Prostate gland (tissue), 2 donors: ENCODE results near the gene WNT11. TPM values are rescaled to one million over a fixed set of nuclear protein-coding genes. Genes with fewer than 3 reads are reported as not detected.

Experiments
- DNase-seq: peaks from one replicate; pipeline ENCODE4 v3.0.0-alpha.2; 2019; ENCODE audit warnings: low spot score
- H3K27ac ChIP-seq, 2 donors: fragments of 200-600 bp; sonication (generic); 2 replicates each; pipeline ENCODE4 v1.5.1; 2017 to 2019
- H3K27me3 ChIP-seq: fragments of 200-600 bp; sonication (generic); replicated peaks from 2 replicates; pipeline ENCODE4 v1.5.1; 2019; ENCODE audit not compliant: insufficient read depth
- H3K36me3 ChIP-seq, 2 donors: fragments of 200-600 bp; sonication (generic); 1 replicate in 1 of 2; 2 replicates in 1 of 2; pipeline versions ENCODE4 v1.5.1 to v1.8.1; 2017 to 2019
- H3K4me1 ChIP-seq: fragments of 200-600 bp; sonication (generic); replicated peaks from 2 replicates; pipeline ENCODE4 v1.5.1; 2019
- H3K4me3 ChIP-seq, 2 donors: fragments of 200-600 bp; sonication (generic); 2 replicates each; pipeline ENCODE4 v1.5.1; 2017 to 2019
- H3K9me3 ChIP-seq: fragments of 200-600 bp; sonication (generic); 2 replicates; pipeline ENCODE4 v1.5.1; 2017
- POLR2A ChIP-seq: fragments of 450-650 bp; IDR thresholded peaks from one replicate; pipeline ENCODE4 v1.6.1; 2016; ENCODE audit warnings: antibody characterized with exemption, mild to moderate bottlenecking
- POLR2AphosphoS5 ChIP-seq: sonication (generic); formaldehyde crosslinking; IDR thresholded peaks from one replicate; pipeline ENCODE4 v1.6.1; 2017; ENCODE audit warnings: antibody characterized with exemption
- WGBS: methylation state at CpG from one replicate; pipeline ENCODE4 v1.1.5; 2018; 5-methylcytosine and 5-hydroxymethylcytosine counted together
- intact Hi-C: fragments of 100-400 bp; cut with DNase I; formaldehyde crosslinking; loops from one replicate; pipeline ENCODE4 v1.14.2; 2022
- total RNA-seq, 2 donors: library from RNA; depleted of rRNA; stranded (reverse); fragments of >200 nt; gene quantifications; one replicate each; pipeline ENCODE4 v1.1.0, GENCODE V29; 2016
- TF ChIP-seq, protein P1 (sequence below), 4 experiments: fragments of 200-600 bp in 2 of 4; fragments of 450-650 bp in 2 of 4; sonication (generic) in 2 of 4; IDR thresholded peaks; 1 replicate in 3 of 4; 2 replicates in 1 of 4; pipeline ENCODE4 v1.5.1; 2016 to 2019; ENCODE audit warnings: antibody characterized with exemption in 4 of 4, mild to moderate bottlenecking in 2 of 4, moderate library complexity in 2 of 4

WNT11 gene
- total RNA-seq, 2 donors from 2014 or later = 4.1 to 9.3 TPM

DNA sequence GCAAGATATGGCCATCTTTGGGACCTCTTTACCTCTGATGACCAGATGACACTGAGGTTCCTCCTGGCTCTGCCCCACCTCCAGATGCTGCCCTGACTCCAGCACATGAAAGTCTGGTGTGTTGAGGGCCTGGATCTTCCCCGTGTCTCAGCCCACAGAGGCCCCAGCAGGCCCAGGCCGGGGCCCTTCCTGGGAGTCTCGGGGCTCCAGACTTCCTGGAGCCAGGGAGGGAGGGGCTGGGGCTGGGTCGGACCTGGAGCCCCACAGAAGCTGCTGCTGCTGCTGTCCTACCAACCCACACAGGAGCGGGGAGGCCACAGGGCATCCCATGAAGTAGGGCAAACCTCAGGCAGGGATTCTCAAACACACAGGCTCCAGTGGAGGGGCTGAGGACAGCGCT is 32.2 kb upstream of the WNT11 start:
- Histone ChIP-seq H3K9me3 (no peaks in the 10 kb centered on the region), H3K36me3 (no peaks in the 10 kb centered on the region), H3K27ac (no peak overlapping the region), H3K4me1 (no peaks in the 10 kb centered on the region), H3K27me3 (no peaks in the 10 kb centered on the region), H3K4me3 (no peak overlapping the region)
- intact Hi-C loops = loop anchor here (10.0 kb wide), 2 partner anchors 206 to 434 kb away; partner anchors contain the start of gene EMSY
- 71% methylated on average over 6 of the region's 6 CpGs for WGBS
- TF ChIP-seq, protein P1, sequence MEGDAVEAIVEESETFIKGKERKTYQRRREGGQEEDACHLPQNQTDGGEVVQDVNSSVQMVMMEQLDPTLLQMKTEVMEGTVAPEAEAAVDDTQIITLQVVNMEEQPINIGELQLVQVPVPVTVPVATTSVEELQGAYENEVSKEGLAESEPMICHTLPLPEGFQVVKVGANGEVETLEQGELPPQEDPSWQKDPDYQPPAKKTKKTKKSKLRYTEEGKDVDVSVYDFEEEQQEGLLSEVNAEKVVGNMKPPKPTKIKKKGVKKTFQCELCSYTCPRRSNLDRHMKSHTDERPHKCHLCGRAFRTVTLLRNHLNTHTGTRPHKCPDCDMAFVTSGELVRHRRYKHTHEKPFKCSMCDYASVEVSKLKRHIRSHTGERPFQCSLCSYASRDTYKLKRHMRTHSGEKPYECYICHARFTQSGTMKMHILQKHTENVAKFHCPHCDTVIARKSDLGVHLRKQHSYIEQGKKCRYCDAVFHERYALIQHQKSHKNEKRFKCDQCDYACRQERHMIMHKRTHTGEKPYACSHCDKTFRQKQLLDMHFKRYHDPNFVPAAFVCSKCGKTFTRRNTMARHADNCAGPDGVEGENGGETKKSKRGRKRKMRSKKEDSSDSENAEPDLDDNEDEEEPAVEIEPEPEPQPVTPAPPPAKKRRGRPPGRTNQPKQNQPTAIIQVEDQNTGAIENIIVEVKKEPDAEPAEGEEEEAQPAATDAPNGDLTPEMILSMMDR (IDR thresholded peaks at IDR 0.05) = no peak
- no peak for TF ChIP-seq POLR2AphosphoS5
- TF ChIP-seq POLR2A = no peak
- DNase-seq = no peak

DNA sequence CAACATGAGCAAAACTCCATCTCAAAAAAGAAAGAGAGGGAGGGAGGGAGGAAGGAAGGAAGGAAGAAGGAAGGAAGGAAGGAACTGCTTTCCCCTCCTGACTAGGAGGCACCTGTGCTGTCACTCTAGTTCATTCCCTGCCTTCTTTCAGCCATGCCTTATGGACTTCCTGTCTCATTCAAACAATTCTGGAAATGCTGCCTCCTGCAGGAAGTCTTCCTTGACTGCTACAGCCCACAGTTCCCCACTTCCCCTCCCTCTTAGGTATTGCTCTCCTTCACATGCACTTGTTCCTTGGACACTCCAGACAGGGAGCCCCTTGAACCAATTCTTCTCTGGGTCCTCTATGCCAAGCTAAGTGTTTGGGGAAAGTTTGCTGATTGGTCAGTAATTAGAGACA is 31.6 kb upstream of the WNT11 start:
- H3K27me3 ChIP-seq = no peaks in the 10 kb centered on the region
- no peak overlapping the region for H3K27ac ChIP-seq
- H3K4me3 ChIP-seq = no peak overlapping the region
- no peaks in the 10 kb centered on the region for H3K4me1 ChIP-seq
- TF ChIP-seq, protein P1 (IDR thresholded peaks at IDR 0.05) = no peak
- TF ChIP-seq POLR2A = no peak
- no peak for TF ChIP-seq POLR2AphosphoS5
- DNase-seq = no peak
- intact Hi-C loops = loop anchor here (2.0 to 10.0 kb wide), 3 partner anchors 29 to 433 kb away; partner anchors contain the start of gene EMSY
- H3K9me3 ChIP-seq = no peaks in the 10 kb centered on the region
- no peaks in the 10 kb centered on the region for H3K36me3 ChIP-seq

DNA sequence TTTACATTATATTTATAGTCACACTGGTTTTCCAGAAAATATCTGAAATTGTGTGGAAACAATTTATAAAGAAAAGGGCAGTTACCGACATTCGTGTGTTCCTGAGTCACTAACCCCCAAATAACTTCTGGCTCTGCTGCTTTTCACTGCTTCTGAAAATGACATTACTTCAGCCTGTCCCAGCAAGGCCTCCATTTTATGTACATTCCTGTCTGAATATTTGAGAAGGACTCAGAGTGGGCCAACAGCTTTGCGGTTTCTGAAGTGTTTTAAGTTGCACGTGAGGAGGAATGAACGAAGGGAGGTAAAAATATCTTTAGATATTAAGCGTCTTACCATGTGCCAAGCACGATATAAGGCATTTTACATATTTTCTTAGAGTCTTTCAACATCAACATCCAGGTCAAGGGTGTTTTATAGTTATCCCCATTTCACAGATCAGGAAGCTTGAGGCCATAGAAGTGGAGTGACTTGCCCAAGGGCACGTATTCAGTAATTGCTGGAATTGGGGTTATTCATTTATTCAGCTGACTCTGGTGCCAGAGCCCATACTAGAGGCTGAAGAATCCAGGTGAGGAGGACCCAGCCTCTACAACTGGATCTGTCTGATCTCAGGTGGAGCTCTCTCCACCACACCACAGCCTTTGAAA is 30.8 kb upstream of the WNT11 start:
- DNase-seq = no peak
- Histone ChIP-seq H3K4me3 (peak overlapping the region in 1 of 2 donors; percentile 47), H3K27me3 (no peaks in the 10 kb centered on the region), H3K4me1 (no peaks in the 10 kb centered on the region), H3K9me3 (no peaks in the 10 kb centered on the region), H3K36me3 (no peaks in the 10 kb centered on the region), H3K27ac (peak overlapping the region in 1 of 2 donors; percentile 81)
- intact Hi-C loops = loop anchor here (2.0 to 10.0 kb wide), 3 partner anchors 28 to 432 kb away; partner anchors contain the start of gene EMSY
- TF ChIP-seq POLR2AphosphoS5 = no peak
- no peak for TF ChIP-seq POLR2A
- TF ChIP-seq, protein P1 (IDR thresholded peaks at IDR 0.05) = no peak
- 62% methylated on average over 8 of the region's 8 CpGs for WGBS

DNA sequence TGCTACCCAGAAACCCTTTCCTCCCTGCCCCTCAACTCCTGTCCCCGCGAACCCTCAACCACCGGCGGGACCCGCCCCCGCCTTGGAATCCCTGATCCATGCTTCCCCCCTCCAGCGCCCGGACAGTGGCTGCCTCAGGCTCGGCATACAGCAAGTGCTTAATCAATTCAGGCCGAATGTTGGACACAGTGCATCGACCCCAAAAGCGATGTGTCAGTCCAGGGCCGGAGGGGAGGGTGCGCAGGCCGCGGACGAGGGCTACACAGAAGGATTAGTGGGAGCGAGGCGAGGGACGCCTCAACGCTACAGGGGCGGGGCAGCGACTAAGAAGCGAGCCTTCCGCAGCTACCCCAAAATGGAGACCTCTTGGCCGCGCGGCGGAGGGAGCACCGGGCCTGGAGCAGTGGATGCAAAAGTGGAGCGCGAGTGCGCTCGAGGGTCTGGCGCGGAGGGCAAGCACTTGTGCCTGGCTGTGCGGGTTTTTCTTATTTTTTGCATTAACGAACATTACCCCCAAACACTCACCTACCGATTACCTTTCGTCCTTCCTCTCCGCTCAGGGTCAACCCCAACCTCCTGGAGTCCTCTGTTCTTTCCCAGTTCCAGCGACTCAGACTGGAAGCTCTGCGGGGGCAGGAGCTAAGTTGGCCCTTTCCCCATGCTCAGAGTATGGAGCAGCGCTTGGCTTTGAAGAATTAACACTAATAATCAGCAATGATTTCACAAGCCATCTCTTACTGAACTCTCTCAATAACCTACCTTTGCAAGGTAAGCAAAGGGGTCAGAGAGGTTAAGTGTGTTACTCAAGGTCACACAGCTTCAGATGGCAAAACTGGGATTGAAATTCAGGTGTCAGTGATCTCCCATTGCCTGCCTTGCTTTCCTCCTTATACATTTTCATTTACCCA is 30.0 kb upstream of the WNT11 start:
- Histone ChIP-seq H3K27me3 (no peaks in the 10 kb centered on the region), H3K27ac (peak overlapping the region; percentile 80 to 81), H3K36me3 (no peaks in the 10 kb centered on the region), H3K4me3 (peak overlapping the region; percentile 47 to 77), H3K4me1 (no peaks in the 10 kb centered on the region), H3K9me3 (no peaks in the 10 kb centered on the region)
- intact Hi-C loops = loop anchor here (2.0 to 10.0 kb wide), 3 partner anchors 28 to 432 kb away; partner anchors contain the start of gene EMSY
- TF ChIP-seq, protein P1 (IDR thresholded peaks at IDR 0.05) = no peak
- peak; percentile 50 for DNase-seq
- WGBS = 6% methylated on average over 44 of the region's 44 CpGs
